Brain microvascular endothelial cell (primary cell): ENCODE results near the gene NT5DC3.
A peak's percentile ranks its signal among the peaks of the same experiment; 100 is the strongest.

Source experiments
- DNase-seq: peaks from one replicate; pipeline ENCODE4 v3.0.0-alpha.2; 2020
- H3K27ac ChIP-seq: fragments of 250-450 bp; sonication (Bioruptor Pico); 2 replicates; pipeline ENCODE4 v1.5.1; 2020; ENCODE audit warnings: mild to moderate bottlenecking, moderate library complexity
- H3K27me3 ChIP-seq: fragments of 250-450 bp; sonication (Bioruptor Pico); replicated peaks from 2 replicates; pipeline ENCODE4 v1.5.1; 2020; ENCODE audit warnings: mild to moderate bottlenecking
- H3K36me3 ChIP-seq: fragments of 250-450 bp; sonication (Bioruptor Pico); replicated peaks from 2 replicates; pipeline ENCODE4 v1.5.1; 2020; ENCODE audit warnings: mild to moderate bottlenecking
- H3K4me3 ChIP-seq: 2 replicates; pipeline ENCODE4 v1.5.1; 2011; ENCODE audit warnings: low read depth, mild to moderate bottlenecking, control low read depth, low read length, moderate library complexity
- CTCF ChIP-seq: IDR thresholded peaks from 2 replicates; pipeline ENCODE4 v1.5.1; 2011; ENCODE audit warnings: low read depth, mild to moderate bottlenecking, moderate library complexity, low read length, control low read depth, inconsistent platforms; ENCODE audit errors: missing control alignments
- in situ Hi-C: cut with HindIII; loops from 2 replicates; pipeline ENCODE4 v1.10.0; 2017; ENCODE audit warnings: low sequenced_read_pairs, low pct_ligation_motif_present

Gene NT5DC3

GRCh38 chr12:103846415-103846814 is 5.4 kb upstream of the NT5DC3 start:
- DNase-seq, result no peak
- Histone ChIP-seq H3K4me3 (no peak overlapping the region), H3K27me3 (no peaks in the 10 kb centered on the region), H3K36me3 (no peaks in the 10 kb centered on the region), H3K27ac (no peak overlapping the region)
- TF ChIP-seq CTCF, result no peak
- in situ Hi-C loops, result no loop called here

- no peak for DNase-seq
- Histone ChIP-seq H3K27me3 (no peaks in the 10 kb centered on the region), H3K36me3 (no peaks in the 10 kb centered on the region), H3K4me3 (no peak overlapping the region), H3K27ac (no peak overlapping the region)
- TF ChIP-seq CTCF, result no peak
- in situ Hi-C loops, result no loop called here
Observed at GRCh38 chr12:103844305-103844704, 3.3 kb upstream of the NT5DC3 start.

GRCh38 chr12:103841690-103842584 is 903 bp upstream of the NT5DC3 start:
- peak overlapping the region; percentile 69 for H3K4me3 ChIP-seq
- no peak overlapping the region for H3K27ac ChIP-seq
- TF ChIP-seq CTCF, result peak; percentile 5
- H3K27me3 ChIP-seq, result no peaks in the 10 kb centered on the region
- H3K36me3 ChIP-seq, result no peaks in the 10 kb centered on the region
- in situ Hi-C loops, result no loop called here
- peak; percentile 67 for DNase-seq

- DNase-seq, result no peak
- no peak for TF ChIP-seq CTCF
- Histone ChIP-seq H3K27me3 (no peaks in the 10 kb centered on the region), H3K36me3 (no peaks in the 10 kb centered on the region), H3K27ac (peak overlapping the region; percentile 6), H3K4me3 (peak overlapping the region; percentile 74)
- in situ Hi-C loops, result no loop called here
Observed at GRCh38 chr12:103840462-103840875, 565 bp downstream of the NT5DC3 start.

- DNase-seq, result no peak
- Histone ChIP-seq H3K36me3 (no peaks in the 10 kb centered on the region), H3K27ac (no peak overlapping the region), H3K27me3 (no peaks in the 10 kb centered on the region), H3K4me3 (peak overlapping the region; percentile 74)
- TF ChIP-seq CTCF, result no peak
- in situ Hi-C loops, result no loop called here
Observed at GRCh38 chr12:103839609-103840461, 1.2 kb downstream of the NT5DC3 start.
